Astrocyte (in vitro differentiated cells and primary cell): ENCODE results near the gene KRT23. TPM values are rescaled to one million over a fixed set of nuclear protein-coding genes. Genes with fewer than 3 reads are reported as not detected.

Experiments used
- DNase-seq: peaks from one replicate; pipeline ENCODE4 v3.0.0-alpha.2; 2010; ENCODE audit warnings: low read depth
- FAIRE-seq: peaks from 2 replicates; lab custom pipeline; 2011; peaks lifted over from hg19 to GRCh38; lab: Jason Lieb, UNC
- H2AFZ ChIP-seq: 2 replicates; pipeline ENCODE4 v1.6.0; 2012; ENCODE audit warnings: low read depth, low read length, inconsistent platforms
- H3K27ac ChIP-seq: 2 replicates; pipeline ENCODE4 v1.5.1; 2011; ENCODE audit warnings: low read depth, low read length, inconsistent platforms
- H3K27me3 ChIP-seq: 2 replicates; pipeline ENCODE4 v1.6.0; 2011; ENCODE audit warnings: low read length, inconsistent platforms; ENCODE audit not compliant: insufficient read depth
- H3K36me3 ChIP-seq: 2 replicates; pipeline ENCODE4 v1.5.1; 2011; ENCODE audit warnings: low read length, inconsistent platforms; ENCODE audit not compliant: insufficient read depth
- H3K4me1 ChIP-seq: 2 replicates; pipeline ENCODE4 v1.5.1; 2011; ENCODE audit warnings: low read length, inconsistent platforms; ENCODE audit not compliant: insufficient read depth
- H3K4me2 ChIP-seq: 2 replicates; pipeline ENCODE4 v1.6.0; 2012; ENCODE audit warnings: low read length, inconsistent platforms
- H3K4me3 ChIP-seq: 2 replicates; pipeline ENCODE4 v1.5.1; 2011; ENCODE audit warnings: low read depth, mild to moderate bottlenecking, low read length, inconsistent platforms; ENCODE audit not compliant: insufficient read depth
- H3K79me2 ChIP-seq: 2 replicates; pipeline ENCODE4 v1.6.0; 2012; ENCODE audit warnings: mild to moderate bottlenecking, low read length, inconsistent platforms; ENCODE audit not compliant: insufficient read depth
- H3K9ac ChIP-seq: 2 replicates; pipeline ENCODE4 v1.6.0; 2012; ENCODE audit warnings: mild to moderate bottlenecking, low read length, inconsistent platforms
- H3K9me3 ChIP-seq: 2 replicates; pipeline ENCODE4 v1.5.1; 2012; ENCODE audit warnings: low read depth, mild to moderate bottlenecking, low read length, inconsistent platforms; ENCODE audit not compliant: insufficient read depth
- H4K20me1 ChIP-seq: 2 replicates; pipeline ENCODE4 v1.6.0; 2012; ENCODE audit warnings: low read length, inconsistent platforms; ENCODE audit not compliant: insufficient read depth
- H3K27ac Mint-ChIP-seq: one replicate; pipeline ENCODE4 v1.8.0; 2021; ENCODE audit warnings: mild to moderate bottlenecking, mixed read lengths; ENCODE audit not compliant: unreplicated experiment
- H3K27me3 Mint-ChIP-seq: one replicate; pipeline ENCODE4 v1.8.0; 2021; ENCODE audit warnings: low read depth, mixed read lengths; ENCODE audit not compliant: unreplicated experiment
- H3K36me3 Mint-ChIP-seq: one replicate; pipeline ENCODE4 v1.8.0; 2021; ENCODE audit warnings: low read depth, mixed read lengths; ENCODE audit not compliant: unreplicated experiment
- H3K4me1 Mint-ChIP-seq: one replicate; pipeline ENCODE4 v1.8.0; 2021; ENCODE audit warnings: low read depth, mixed read lengths; ENCODE audit not compliant: unreplicated experiment
- H3K4me3 Mint-ChIP-seq: one replicate; pipeline ENCODE4 v1.8.0; 2021; ENCODE audit warnings: mild to moderate bottlenecking, moderate library complexity, mixed read lengths; ENCODE audit not compliant: unreplicated experiment
- H3K9me3 Mint-ChIP-seq: one replicate; pipeline ENCODE4 v1.8.0; 2021; ENCODE audit warnings: mild to moderate bottlenecking, mixed read lengths; ENCODE audit not compliant: unreplicated experiment
- CTCF ChIP-seq: IDR thresholded peaks from 2 replicates; pipeline ENCODE4 v1.5.1; 2011; ENCODE audit warnings: low read depth, mild to moderate bottlenecking, inconsistent platforms, low read length, moderate library complexity; ENCODE audit not compliant: insufficient read depth
- EZH2 ChIP-seq: IDR thresholded peaks from 2 replicates; pipeline ENCODE4 v1.6.1; 2012; ENCODE audit warnings: mild to moderate bottlenecking, low read length, inconsistent platforms; ENCODE audit not compliant: insufficient read depth
- total RNA-seq: library from RNA; stranded (reverse); gene quantifications from 2 replicates; pipeline ENCODE4 v1.2.1, GENCODE V29; 2021

Gene KRT23
- total RNA-seq, 1 donor from 2014 or later: not detected

- DNase-seq: no peak
- no peak overlapping the region for H3K4me3 ChIP-seq
- H3K27ac ChIP-seq: no peak overlapping the region
- H3K36me3 ChIP-seq: no peaks in the 10 kb centered on the region
- TF ChIP-seq EZH2 (no peak), CTCF (no peak)
- H3K27me3 ChIP-seq: no peaks in the 10 kb centered on the region
- no peaks in the 10 kb centered on the region for H4K20me1 ChIP-seq
- no peak overlapping the region for H3K4me3 Mint-ChIP-seq
- H3K4me1 Mint-ChIP-seq: peaks cover 2% of the 10 kb centered on the region
- H3K79me2 ChIP-seq: no peaks in the 10 kb centered on the region
- no peak overlapping the region for H3K4me2 ChIP-seq
- no peaks in the 10 kb centered on the region for H3K36me3 Mint-ChIP-seq
- H3K9me3 ChIP-seq: no peaks in the 10 kb centered on the region
- FAIRE-seq: no peak
- no peak overlapping the region for H2AFZ ChIP-seq
- peaks cover 3% of the 10 kb centered on the region for H3K4me1 ChIP-seq
- no peaks in the 10 kb centered on the region for H3K27me3 Mint-ChIP-seq
- H3K27ac Mint-ChIP-seq: no peak overlapping the region
- H3K9ac ChIP-seq: no peak overlapping the region
- H3K9me3 Mint-ChIP-seq: peaks cover 3% of the 10 kb centered on the region
These were observed 5.1 kb upstream of the KRT23 start for GRCh38 chr17:40942553-40942952.

- no peak overlapping the region for H3K27ac ChIP-seq
These were observed 2.8 kb upstream of the KRT23 start for GRCh38 chr17:40940266-40940665.

More at GRCh38 chr17:40940266-40940665, 2.8 kb upstream of the KRT23 start:
- Histone ChIP-seq H2AFZ (no peak overlapping the region), H3K4me1 (peaks cover 14% of the 10 kb centered on the region), H3K9ac (no peak overlapping the region), H3K9me3 (no peaks in the 10 kb centered on the region), H3K27me3 (no peaks in the 10 kb centered on the region), H3K79me2 (no peaks in the 10 kb centered on the region), H3K4me3 (no peak overlapping the region), H3K36me3 (no peaks in the 10 kb centered on the region), H3K4me2 (no peak overlapping the region), H4K20me1 (no peaks in the 10 kb centered on the region)
- Mint-ChIP-seq H3K9me3 (peaks cover 5% of the 10 kb centered on the region), H3K4me3 (no peak overlapping the region), H3K4me1 (peaks cover 9% of the 10 kb centered on the region), H3K27ac (no peak overlapping the region), H3K36me3 (no peaks in the 10 kb centered on the region), H3K27me3 (no peaks in the 10 kb centered on the region)
- TF ChIP-seq CTCF (no peak), EZH2 (no peak)
- no peak for DNase-seq
- FAIRE-seq: no peak
